HG03469 (cell line): ENCODE measurements around the gene WWOX.

Experiments used
- ATAC-seq: cut with Tn5 transposase; IDR thresholded peaks from one replicate; pipeline ENCODE4 v1.9.1; 2021; ENCODE audit warnings: mild to moderate bottlenecking, moderate library complexity, moderate number of reproducible peaks; ENCODE audit not compliant: unreplicated experiment

The WWOX gene

GRCh38 chr16:79064256-79064972 lies 965.0 kb downstream of the WWOX start:
- no peak for ATAC-seq

- ATAC-seq, result no peak
Observed at GRCh38 chr16:79066561-79066960, 967.1 kb downstream of the WWOX start.

- no peak for ATAC-seq
Observed at GRCh38 chr16:79067600-79067999, 968.1 kb downstream of the WWOX start.

- ATAC-seq, result no peak
Observed at GRCh38 chr16:79069121-79069520, 969.7 kb downstream of the WWOX start.

- no peak for ATAC-seq
Observed at GRCh38 chr16:79069633-79070032, 970.2 kb downstream of the WWOX start.

GRCh38 chr16:79071424-79071823 lies 972.0 kb downstream of the WWOX start:
- ATAC-seq, result no peak

- no peak for ATAC-seq
Observed at GRCh38 chr16:79072517-79072916, 973.1 kb downstream of the WWOX start.

GRCh38 chr16:79073566-79073965 lies 974.1 kb downstream of the WWOX start:
- no peak for ATAC-seq

GRCh38 chr16:79074541-79074940 lies 975.1 kb downstream of the WWOX start:
- ATAC-seq, result no peak

- ATAC-seq, result no peak
Observed at GRCh38 chr16:79074951-79075350, 975.5 kb downstream of the WWOX start.

GRCh38 chr16:79076047-79076767 lies 976.8 kb downstream of the WWOX start:
- no peak for ATAC-seq

GRCh38 chr16:79077346-79077745 lies 977.9 kb downstream of the WWOX start:
- ATAC-seq, result no peak

- ATAC-seq, result no peak
Observed at GRCh38 chr16:79079656-79080420, 980.4 kb downstream of the WWOX start.

- no peak for ATAC-seq
Observed at GRCh38 chr16:79081297-79082066, 982.0 kb downstream of the WWOX start.

GRCh38 chr16:79082970-79083369 lies 983.5 kb downstream of the WWOX start:
- ATAC-seq, result no peak

GRCh38 chr16:79083508-79084299 lies 984.2 kb downstream of the WWOX start:
- ATAC-seq, result no peak

- ATAC-seq, result no peak
Observed at GRCh38 chr16:79088971-79089370, 989.5 kb downstream of the WWOX start.

- no peak for ATAC-seq
Observed at GRCh38 chr16:79089735-79090284, 990.4 kb downstream of the WWOX start.

GRCh38 chr16:79090966-79091365 lies 991.5 kb downstream of the WWOX start:
- ATAC-seq, result no peak

- no peak for ATAC-seq
Observed at GRCh38 chr16:79092846-79093245, 993.4 kb downstream of the WWOX start.
